Transverse colon (tissue), 4 donors: Measurements from ENCODE around the gene POLD1. TPM values are rescaled to one million over a fixed set of nuclear protein-coding genes. Genes with fewer than 3 reads are reported as not detected.

Experiments
- DNase-seq: peaks from one replicate; pipeline ENCODE4 v3.0.0-alpha.2; 2019
- H3K27ac ChIP-seq, 4 donors: fragments of 200-600 bp; sonication (generic); 2 replicates each; pipeline ENCODE4 v1.5.1; 2016 to 2018; ENCODE audit warnings: inconsistent platforms in 4 of 4
- H3K27me3 ChIP-seq: fragments of 200-600 bp; sonication (generic); 2 replicates; pipeline ENCODE4 v1.5.1; 2017; ENCODE audit warnings: inconsistent platforms
- H3K36me3 ChIP-seq, 4 donors: fragments of 200-600 bp; sonication (generic); 2 replicates each; pipeline ENCODE4 v1.5.1; 2017 to 2019; ENCODE audit warnings: inconsistent platforms in 4 of 4
- H3K4me1 ChIP-seq, 4 donors: fragments of 200-600 bp; sonication (generic); 2 replicates each; pipeline ENCODE4 v1.5.1; 2017 to 2020; ENCODE audit warnings: inconsistent platforms in 4 of 4
- H3K4me3 ChIP-seq, 4 donors: fragments of 200-600 bp; sonication (generic); 1 replicate in 1 of 4; 2 replicates in 3 of 4; pipeline versions ENCODE4 v1.5.1 to v1.6.1; 2017 to 2019; ENCODE audit warnings: inconsistent platforms in 4 of 4
- H3K9me3 ChIP-seq, 2 donors: fragments of 200-600 bp; sonication (generic); 2 replicates each; pipeline ENCODE4 v1.5.1; 2017 to 2019; ENCODE audit warnings: inconsistent platforms in 2 of 2
- CTCF ChIP-seq, 5 experiments: fragments of 200-600 bp in 3 of 5; fragments of 450-650 bp in 2 of 5; sonication (generic) in 3 of 5; IDR thresholded peaks; 1 replicate in 2 of 5; 2 replicates in 3 of 5; pipeline ENCODE4 v1.5.1; 2016 to 2017; ENCODE audit warnings: antibody characterized with exemption in 5 of 5, inconsistent platforms in 3 of 5, mild to moderate bottlenecking in 2 of 5, moderate library complexity in 1 of 5
- EP300 ChIP-seq: sonication (generic); formaldehyde crosslinking; IDR thresholded peaks from one replicate; pipeline ENCODE4 v1.6.1; 2017; ENCODE audit warnings: antibody characterized with exemption, low read depth
- POLR2A ChIP-seq: fragments of 450-650 bp; IDR thresholded peaks from one replicate; pipeline ENCODE4 v1.6.1; 2016; ENCODE audit warnings: antibody characterized with exemption, mild to moderate bottlenecking, moderate library complexity
- POLR2AphosphoS5 ChIP-seq, 3 donors: sonication (generic); formaldehyde crosslinking; IDR thresholded peaks; one replicate each; pipeline ENCODE4 v1.6.1; 2016; ENCODE audit warnings: antibody characterized with exemption in 3 of 3
- WGBS, 2 donors: methylation state at CpG; one replicate each; pipeline ENCODE4 v1.1.5; 2018; ENCODE audit warnings: low coverage in 1 of 2; 5-methylcytosine and 5-hydroxymethylcytosine counted together
- in situ Hi-C, 4 donors: fragments of 200-750 bp; cut with MboI; loops; one replicate each; pipeline versions ENCODE4 v1.15.0 to v1.15.1; 2017; ENCODE audit warnings: low sequenced_read_pairs in 3 of 4, low pct_ligation_motif_present in 1 of 4, low pct_unique_long_range_greater_than_20kb in 1 of 4
- intact Hi-C: fragments of 100-400 bp; cut with DNase I; formaldehyde crosslinking; loops from one replicate; pipeline ENCODE4 v1.15.1; 2023; ENCODE audit warnings: low total_unique reads
- total RNA-seq, 4 donors: library from RNA; depleted of rRNA; stranded (reverse); fragments of >200 nt; gene quantifications; one replicate each; pipeline ENCODE4 v1.1.0, GENCODE V29; 2016

POLD1 gene
- total RNA-seq, 4 donors from 2014 or later = 14.6 to 59.1 (median 25.9) TPM

DNA sequence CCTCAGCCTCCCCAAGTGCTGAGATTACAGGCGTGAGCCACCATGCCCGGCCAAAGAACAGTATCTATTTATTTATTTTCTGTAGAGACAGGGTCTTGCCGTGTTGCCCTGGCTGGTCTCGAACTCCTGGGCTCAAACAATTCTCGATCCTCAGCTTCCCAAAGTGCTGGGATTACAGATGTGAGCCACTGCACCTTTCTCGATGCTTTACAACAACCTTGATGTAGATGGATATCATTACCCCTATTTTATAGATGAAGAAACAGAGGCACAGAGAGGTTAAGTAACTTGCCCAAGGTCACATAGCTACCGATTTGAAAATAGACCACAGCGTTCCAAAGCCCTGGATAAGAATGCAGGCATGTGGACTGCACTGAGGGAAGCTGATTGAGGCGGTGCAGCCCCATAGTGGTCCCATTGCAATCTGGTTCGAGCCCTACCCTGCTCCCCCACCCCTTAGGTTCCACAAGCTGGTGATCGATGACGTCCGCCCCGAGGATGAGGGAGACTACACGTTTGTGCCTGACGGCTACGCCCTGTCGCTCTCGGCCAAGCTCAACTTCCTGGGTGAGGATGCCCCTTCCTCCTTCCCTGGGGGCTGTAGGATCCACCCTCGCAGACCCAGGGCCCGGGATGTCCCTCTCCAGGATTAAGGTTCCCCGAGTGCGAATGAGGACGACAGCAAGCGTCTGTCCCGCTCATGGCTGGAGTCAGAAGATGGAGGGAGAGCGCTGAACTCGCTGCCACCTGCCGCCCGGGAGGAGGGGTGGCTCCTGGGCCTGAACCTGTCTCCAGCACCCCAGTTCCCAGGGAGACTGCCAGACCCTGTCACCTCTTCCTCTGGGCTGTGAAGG, 66.4 kb downstream of the POLD1 start:
- DNase-seq = no peak
- TF ChIP-seq POLR2AphosphoS5 (IDR thresholded peaks at IDR 0.05) (no peak), EP300 (no peak), CTCF (IDR thresholded peaks at IDR 0.05) (no peak), POLR2A (no peak)
- in situ Hi-C loops (loop anchor here in 1 of 4 donors (25.0 kb wide), 1 partner anchor 88 kb away; the partner anchor contains the start of gene NAPSA), intact Hi-C loops (no loop called here)
- peaks cover 14% of the 10 kb centered on the region for H3K27me3 ChIP-seq
- H3K9me3 ChIP-seq = no peaks in the 10 kb centered on the region
- no peaks in the 10 kb centered on the region for H3K4me1 ChIP-seq
- WGBS, 2 donors = 73 to 85% methylated on average over 5 to 21 of the region's 30 CpGs
- no peak overlapping the region for H3K27ac ChIP-seq
- H3K4me3 ChIP-seq = no peak overlapping the region
- no peaks in the 10 kb centered on the region for H3K36me3 ChIP-seq

GRCh38 chr19:50451223-50451534, 67.0 kb downstream of the POLD1 start:
- Histone ChIP-seq H3K27ac (no peak overlapping the region), H3K36me3 (no peaks in the 10 kb centered on the region), H3K9me3 (no peaks in the 10 kb centered on the region), H3K27me3 (peaks cover 14% of the 10 kb centered on the region), H3K4me3 (no peak overlapping the region), H3K4me1 (no peaks in the 10 kb centered on the region)
- 49 to 58% methylated on average over 5 to 13 of the region's 13 CpGs for WGBS, 2 donors
- no peak for DNase-seq
- TF ChIP-seq EP300 (no peak), POLR2A (no peak), CTCF (IDR thresholded peaks at IDR 0.05) (no peak), POLR2AphosphoS5 (IDR thresholded peaks at IDR 0.05) (no peak)
- intact Hi-C loops = no loop called here
- in situ Hi-C loops = loop anchor here in 1 of 4 donors (25.0 kb wide), 1 partner anchor 89 kb away; the partner anchor contains the start of gene NAPSA

DNA sequence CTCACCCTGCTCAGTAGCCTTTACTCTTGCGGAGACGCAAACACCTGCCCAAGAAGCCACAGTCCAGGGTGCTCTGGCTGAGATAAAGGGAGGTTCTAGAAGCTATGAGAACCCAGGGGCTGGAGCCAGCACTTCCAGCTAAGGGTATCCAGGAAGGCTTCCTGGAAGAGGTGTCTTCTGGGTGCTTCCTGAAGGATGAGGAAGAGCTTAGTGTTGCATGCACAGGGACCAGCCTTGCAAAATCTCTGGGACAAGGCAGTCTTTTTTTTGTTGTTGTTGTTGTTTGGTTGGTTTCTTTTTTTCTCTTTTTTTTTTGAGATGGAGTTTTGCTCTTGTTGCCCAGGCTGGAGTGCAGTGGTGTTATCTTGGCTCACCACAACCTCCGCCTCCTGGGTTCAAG, 69.1 kb downstream of the POLD1 start:
- intact Hi-C loops (no loop called here), in situ Hi-C loops (loop anchor here in 1 of 4 donors (25.0 kb wide), 1 partner anchor 91 kb away; the partner anchor contains the start of gene NAPSA)
- Histone ChIP-seq H3K9me3 (no peaks in the 10 kb centered on the region), H3K27ac (no peak overlapping the region), H3K4me1 (no peaks in the 10 kb centered on the region), H3K27me3 (peaks cover 26% of the 10 kb centered on the region), H3K36me3 (no peaks in the 10 kb centered on the region), H3K4me3 (no peak overlapping the region)
- WGBS, 2 donors = 98% methylated on average over 3 of the region's 3 CpGs; no CpG with 5 or more reads in 1 of the 2 donors
- TF ChIP-seq EP300 (no peak), CTCF (IDR thresholded peaks at IDR 0.05) (no peak), POLR2A (no peak), POLR2AphosphoS5 (IDR thresholded peaks at IDR 0.05) (no peak)
- no peak for DNase-seq

- no peak overlapping the region for H3K4me3 ChIP-seq
- no peaks in the 10 kb centered on the region for H3K9me3 ChIP-seq
- H3K27ac ChIP-seq = no peak overlapping the region
- no peaks in the 10 kb centered on the region for H3K4me1 ChIP-seq
- no peaks in the 10 kb centered on the region for H3K36me3 ChIP-seq
- in situ Hi-C loops (loop anchor here in 2 of 4 donors (5.0 to 25.0 kb wide), 2 partner anchors 84 to 94 kb away; partner anchors contain the start of gene NAPSA (in 1 of the 2)), intact Hi-C loops (no loop called here)
- H3K27me3 ChIP-seq = peaks cover 26% of the 10 kb centered on the region
- TF ChIP-seq POLR2A (no peak), CTCF (IDR thresholded peaks at IDR 0.05) (no peak), EP300 (no peak), POLR2AphosphoS5 (IDR thresholded peaks at IDR 0.05) (no peak)
- 66 to 69% methylated on average over 2 of the region's 2 CpGs for WGBS, 2 donors
- no peak for DNase-seq
Observed at GRCh38 chr19:50455992-50456391, 71.8 kb downstream of the POLD1 start.
